Caco-2 (cell line): Measurements from ENCODE around the gene SKAP1. TPM values are rescaled to one million over a fixed set of nuclear protein-coding genes. Genes with fewer than 3 reads are reported as not detected.
"Not testable (repeated sequence)": the region's sequence is repeated elsewhere in the genome, so short reads cannot be mapped to it uniquely, and the experiment has no call there.

Experiments
- BruUV-seq: library from RNA; stranded (reverse); fragments of 400-500 nt; replicated peaks from 2 replicates; lab custom pipeline; 2021; lab: Mats Ljungman, UMichigan
- CTCF ChIA-PET: fragments of 300-600 bp; sonication (Branson Sonifier 250); formaldehyde crosslinking; loops from one replicate; lab custom pipeline; 2022; ENCODE audit warnings: antibody characterized with exemption; lab: Charles Lee
- POLR2A ChIA-PET: fragments of 300-600 bp; sonication (Branson Sonifier 250); formaldehyde crosslinking; loops from one replicate; lab custom pipeline; 2022; ENCODE audit warnings: antibody characterized with exemption; lab: Charles Lee
- DNase-seq, 2 experiments: peaks; one replicate each; pipeline versions ENCODE4 v3.0.0 to v3.0.0-alpha.2; 2020 to 2022
- H3K27me3 ChIP-seq: replicated peaks from 2 replicates; pipeline ENCODE4 v1.6.0; 2011; ENCODE audit warnings: low read length; ENCODE audit not compliant: control insufficient read depth, insufficient read depth
- H3K36me3 ChIP-seq: 2 replicates; pipeline ENCODE4 v1.5.1; 2011; ENCODE audit warnings: low read length; ENCODE audit not compliant: control insufficient read depth, insufficient read depth
- H3K4me1 ChIP-seq: fragments of 250-450 bp; sonication (Bioruptor Pico); 2 replicates; pipeline ENCODE4 v1.5.1; 2020; ENCODE audit warnings: mild to moderate bottlenecking
- H3K4me3 ChIP-seq: 2 replicates; pipeline ENCODE4 v1.5.1; 2011; ENCODE audit warnings: low read depth, mild to moderate bottlenecking, control low read depth, low read length
- H3K9me3 ChIP-seq: fragments of 250-450 bp; sonication (Bioruptor Pico); 2 replicates; pipeline ENCODE4 v1.5.1; 2020; ENCODE audit warnings: mild to moderate bottlenecking, moderate library complexity
- H3K27ac Mint-ChIP-seq: one replicate; pipeline ENCODE4 v1.8.0; 2022; ENCODE audit warnings: mixed read lengths; ENCODE audit not compliant: unreplicated experiment
- H3K27me3 Mint-ChIP-seq: one replicate; pipeline ENCODE4 v1.8.0; 2022; ENCODE audit warnings: mixed read lengths; ENCODE audit not compliant: insufficient read depth, unreplicated experiment
- H3K36me3 Mint-ChIP-seq: one replicate; pipeline ENCODE4 v1.8.0; 2022; ENCODE audit warnings: mild to moderate bottlenecking, mixed read lengths; ENCODE audit not compliant: insufficient read depth, unreplicated experiment
- H3K4me1 Mint-ChIP-seq: one replicate; pipeline ENCODE4 v1.8.0; 2022; ENCODE audit warnings: low read depth, mixed read lengths; ENCODE audit not compliant: unreplicated experiment
- H3K4me3 Mint-ChIP-seq: one replicate; pipeline ENCODE4 v1.8.0; 2022; ENCODE audit warnings: mild to moderate bottlenecking, moderate library complexity, mixed read lengths; ENCODE audit not compliant: unreplicated experiment
- H3K9me3 Mint-ChIP-seq: one replicate; pipeline ENCODE4 v1.8.0; 2022; ENCODE audit warnings: mixed read lengths; ENCODE audit not compliant: unreplicated experiment
- CTCF ChIP-seq, 2 experiments: fragments of 200-600 bp in 1 of 2; IDR thresholded peaks; 1 replicate in 1 of 2; 2 replicates in 1 of 2; pipeline versions ENCODE4 v1.5.1 to v1.8.0; 2011 to 2022; ENCODE audit warnings: antibody characterized with exemption in 1 of 2, control low read depth in 1 of 2, inconsistent platforms in 1 of 2, low read depth in 1 of 2, low read length in 1 of 2, mild to moderate bottlenecking in 1 of 2, moderate library complexity in 1 of 2; ENCODE audit not compliant: insufficient read depth in 1 of 2, severe bottlenecking in 1 of 2, unreplicated experiment in 1 of 2
- intact Hi-C: fragments of 100-400 bp; cut with micrococcal nuclease; formaldehyde crosslinking; loops from one replicate; pipeline ENCODE4 v1.10.0; 2022; ENCODE audit not compliant: unreplicated experiment
- total RNA-seq: library from RNA; stranded (reverse); gene quantifications from 2 replicates; pipeline ENCODE4 v1.2.3, GENCODE V29; 2022

Gene SKAP1
- total RNA-seq, 1 experiment from 2014 or later, result 0.70 TPM

GRCh38 chr17:48293319-48294019, 136.5 kb downstream of the SKAP1 start:
- Mint-ChIP-seq H3K9me3 (no peaks in the 10 kb centered on the region), H3K4me3 (no peak overlapping the region), H3K36me3 (no peaks in the 10 kb centered on the region), H3K4me1 (peaks cover 10% of the 10 kb centered on the region), H3K27ac (no peak overlapping the region), H3K27me3 (peaks cover 9% of the 10 kb centered on the region)
- intact Hi-C loops, result no loop called here
- Histone ChIP-seq H3K4me3 (no peak overlapping the region), H3K27me3 (no peaks in the 10 kb centered on the region), H3K4me1 (peaks cover 9% of the 10 kb centered on the region), H3K36me3 (no peaks in the 10 kb centered on the region), H3K9me3 (no peaks in the 10 kb centered on the region)
- DNase-seq, result no peak
- POLR2A ChIA-PET, result no interaction called here
- no peak for TF ChIP-seq CTCF (IDR thresholded peaks at IDR 0.05; ENCODE audit: insufficient read depth in 1 of 2, low read depth in 1 of 2, low read length in 1 of 2, severe bottlenecking in 1 of 2, unreplicated experiment in 1 of 2)
- CTCF ChIA-PET, result interaction anchor here (0.6 to 1.3 kb wide), 6 partner anchors 8 to 268 kb away, joined by 3 to 7 read pairs (median 3); no protein-coding TSS in a partner anchor
- no TSS peak for BruUV-seq

DNA sequence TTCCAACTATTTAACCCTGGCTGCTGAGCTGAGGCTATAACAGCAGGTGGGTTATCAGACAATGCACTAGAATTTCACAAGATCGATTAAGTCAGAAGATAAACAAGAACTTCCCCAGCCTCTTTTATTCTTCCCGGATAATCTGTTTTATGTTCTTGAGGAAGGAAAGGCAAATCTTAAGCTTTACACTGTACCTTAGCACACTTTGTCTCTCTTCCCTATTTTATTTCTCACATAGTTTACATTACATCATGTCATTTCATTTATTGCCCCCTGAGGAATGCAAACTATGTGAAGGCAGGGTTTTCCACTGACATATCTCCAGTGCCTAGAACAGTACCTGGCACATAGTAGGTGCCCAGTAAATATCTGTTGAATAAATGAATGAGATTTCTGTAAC, 139.6 kb downstream of the SKAP1 start:
- no TSS peak for BruUV-seq
- H3K9me3 ChIP-seq, result no peaks in the 10 kb centered on the region
- intact Hi-C loops, result loop anchor here (2.0 kb wide), 1 partner anchor 46 kb away; no protein-coding TSS in a partner anchor
- Mint-ChIP-seq H3K4me3 (no peak overlapping the region), H3K9me3 (no peaks in the 10 kb centered on the region), H3K4me1 (peaks cover 10% of the 10 kb centered on the region), H3K27ac (no peak overlapping the region), H3K27me3 (peaks cover 9% of the 10 kb centered on the region), H3K36me3 (no peaks in the 10 kb centered on the region)
- no peaks in the 10 kb centered on the region for H3K27me3 ChIP-seq
- no peaks in the 10 kb centered on the region for H3K36me3 ChIP-seq
- no peak for TF ChIP-seq CTCF (IDR thresholded peaks at IDR 0.05; ENCODE audit: insufficient read depth in 1 of 2, low read depth in 1 of 2, low read length in 1 of 2, severe bottlenecking in 1 of 2, unreplicated experiment in 1 of 2)
- ChIA-PET POLR2A (no interaction called here), CTCF (interaction anchor here (0.8 to 1.4 kb wide), 4 partner anchors 27 to 319 kb away, joined by 3 to 6 read pairs (median 4); partner anchors contain the start of gene CDK5RAP3)
- DNase-seq, result peak in 1 of 2 experiments; percentile 32
- peaks cover 9% of the 10 kb centered on the region for H3K4me1 ChIP-seq
- no peak overlapping the region for H3K4me3 ChIP-seq

GRCh38 chr17:48286917-48287316, 143.1 kb downstream of the SKAP1 start:
- H3K27me3 ChIP-seq, H3K4me1 ChIP-seq, H3K4me3 ChIP-seq, H3K27ac Mint-ChIP-seq, H3K9me3 Mint-ChIP-seq, H3K36me3 ChIP-seq, DNase-seq, H3K9me3 ChIP-seq, BruUV-seq, intact Hi-C loops, H3K36me3 Mint-ChIP-seq, POLR2A ChIA-PET, H3K27me3 Mint-ChIP-seq, H3K4me3 Mint-ChIP-seq: not testable (repeated sequence)
- H3K4me1 Mint-ChIP-seq, result peaks cover 10% of the 10 kb centered on the region
- CTCF ChIA-PET, result interaction anchor here (0.6 to 1.0 kb wide), 2 partner anchors 21 to 391 kb away, joined by 3 read pairs; no protein-coding TSS in a partner anchor
